ENCODE measurements around the gene BAZ2B. TPM values are rescaled to one million over a fixed set of nuclear protein-coding genes. Genes with fewer than 3 reads are reported as not detected.

The BAZ2B gene
- polyA plus RNA-seq, 1 donor, result 118 TPM

- no peak for DNase-seq
Observed at GRCh38 chr2:159317392-159318088, 298.8 kb downstream of the BAZ2B start.

GRCh38 chr2:159307942-159308341, 308.4 kb downstream of the BAZ2B start:
- no peak for DNase-seq

GRCh38 chr2:159300586-159300985, 315.8 kb downstream of the BAZ2B start:
- no peak for DNase-seq

- DNase-seq, result no peak
Observed at GRCh38 chr2:159298967-159299366, 317.4 kb downstream of the BAZ2B start.

- DNase-seq, result no peak
Observed at GRCh38 chr2:159297042-159297707, 319.2 kb downstream of the BAZ2B start.

GRCh38 chr2:159292157-159292556, 324.2 kb downstream of the BAZ2B start:
- no peak for DNase-seq

GRCh38 chr2:159290289-159290907, 325.9 kb downstream of the BAZ2B start:
- no peak for DNase-seq

GRCh38 chr2:159287733-159288132, 328.6 kb downstream of the BAZ2B start:
- DNase-seq, result no peak

GRCh38 chr2:159286709-159287441, 329.5 kb downstream of the BAZ2B start:
- DNase-seq, result peak; percentile 98

GRCh38 chr2:159285929-159286708, 330.2 kb downstream of the BAZ2B start, which contains the start of gene WDSUB1:
Gene WDSUB1, minus strand, starts transcription at chr2:159286703. Its CDS starts 3,634 bp downstream, at chr2:159283069.
- peak; percentile 70 for DNase-seq

GRCh38 chr2:159285433-159285832, 330.9 kb downstream of the BAZ2B start:
- DNase-seq, result no peak

GRCh38 chr2:159283529-159283928, 332.8 kb downstream of the BAZ2B start:
- no peak for DNase-seq

GRCh38 chr2:159281002-159281401, 335.3 kb downstream of the BAZ2B start:
- DNase-seq, result no peak

GRCh38 chr2:159279700-159280099, 336.6 kb downstream of the BAZ2B start:
- no peak for DNase-seq

GRCh38 chr2:159275111-159275510, 341.2 kb downstream of the BAZ2B start:
- no peak for DNase-seq

- no peak for DNase-seq
Observed at GRCh38 chr2:159272156-159272555, 344.2 kb downstream of the BAZ2B start.

GRCh38 chr2:159270744-159271379, 345.5 kb downstream of the BAZ2B start:
- no peak for DNase-seq
